ENCODE results near the gene DYNLT5.
"Not testable (repeated sequence)": the region's sequence is repeated elsewhere in the genome, so short reads cannot be mapped to it uniquely, and the experiment has no call there.

DYNLT5 gene

DNA sequence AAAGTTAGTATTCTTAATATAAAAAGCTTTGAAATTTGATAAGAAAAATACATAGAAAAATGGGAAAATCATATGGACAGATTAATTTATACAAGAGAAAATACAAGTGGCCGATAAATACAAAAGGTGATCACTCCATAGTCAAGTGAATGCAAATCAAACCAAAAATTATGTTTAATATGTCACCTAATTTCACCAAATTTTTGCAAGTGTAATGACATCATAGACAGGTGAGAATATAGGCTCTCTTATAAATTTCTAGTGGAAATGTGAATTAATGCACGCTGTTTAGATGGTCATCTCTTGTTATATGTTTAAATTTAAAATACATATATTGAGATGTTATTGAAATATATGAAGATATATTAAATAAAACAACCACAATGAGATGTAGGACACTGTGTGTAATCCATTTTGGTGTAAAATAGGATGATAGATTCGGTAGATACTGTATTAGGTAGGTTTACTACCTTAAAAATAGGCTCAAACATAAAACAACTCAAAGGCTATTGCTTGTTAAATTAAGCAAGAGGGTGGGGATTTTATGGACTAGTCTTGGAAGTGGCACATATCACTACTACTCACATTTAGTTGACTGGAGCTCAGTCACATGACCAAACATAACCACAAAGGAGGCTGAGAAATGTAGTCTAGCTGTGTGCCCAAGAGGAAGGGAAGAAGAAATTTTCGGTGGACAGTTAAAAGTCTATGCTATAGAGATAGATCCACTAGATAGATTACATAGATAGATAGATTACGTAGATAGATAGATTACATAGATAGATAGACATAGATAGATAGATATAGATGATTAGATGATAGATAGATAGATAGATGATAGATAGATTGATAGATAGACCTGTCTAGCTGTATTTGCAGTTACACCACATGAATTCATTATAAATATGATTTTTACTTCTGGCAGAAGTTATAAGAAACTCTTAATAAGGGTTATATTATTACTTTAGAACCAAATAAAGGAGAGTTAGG lies 39.7 kb downstream of the DYNLT5 start:
- POLR2A ChIA-PET, result no interaction called here
- Histone ChIP-seq H3K36me3 (ENCODE audit: control insufficient read depth in 2 of 2, insufficient read depth in 1 of 2, low read length in 2 of 2) (no peaks in the 10 kb centered on the region), H3K27ac (ENCODE audit: extremely low read depth, low read depth, low read length) (no peak overlapping the region), H3K4me1 (ENCODE audit: control insufficient read depth, insufficient read depth, low read length) (no peaks in the 10 kb centered on the region), H3K4me3 (ENCODE audit: low read depth, low read length) (no peak overlapping the region), H3K9me3 (ENCODE audit: control insufficient read depth, insufficient read depth, low read depth, low read length) (no peaks in the 10 kb centered on the region)
- TF ChIP-seq, protein P1, sequence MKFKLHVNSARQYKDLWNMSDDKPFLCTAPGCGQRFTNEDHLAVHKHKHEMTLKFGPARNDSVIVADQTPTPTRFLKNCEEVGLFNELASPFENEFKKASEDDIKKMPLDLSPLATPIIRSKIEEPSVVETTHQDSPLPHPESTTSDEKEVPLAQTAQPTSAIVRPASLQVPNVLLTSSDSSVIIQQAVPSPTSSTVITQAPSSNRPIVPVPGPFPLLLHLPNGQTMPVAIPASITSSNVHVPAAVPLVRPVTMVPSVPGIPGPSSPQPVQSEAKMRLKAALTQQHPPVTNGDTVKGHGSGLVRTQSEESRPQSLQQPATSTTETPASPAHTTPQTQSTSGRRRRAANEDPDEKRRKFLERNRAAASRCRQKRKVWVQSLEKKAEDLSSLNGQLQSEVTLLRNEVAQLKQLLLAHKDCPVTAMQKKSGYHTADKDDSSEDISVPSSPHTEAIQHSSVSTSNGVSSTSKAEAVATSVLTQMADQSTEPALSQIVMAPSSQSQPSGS (tag by site-specific recombination; IDR thresholded peaks at IDR 0.05; ENCODE audit: low read depth), result peak; percentile 63
- TF ChIP-seq MZF1 (tag by site-specific recombination; IDR thresholded peaks at IDR 0.05; ENCODE audit: borderline replicate concordance), result peak; percentile 86; the same call in 1 of the 2 replicates
- TF ChIP-seq, protein P2, sequence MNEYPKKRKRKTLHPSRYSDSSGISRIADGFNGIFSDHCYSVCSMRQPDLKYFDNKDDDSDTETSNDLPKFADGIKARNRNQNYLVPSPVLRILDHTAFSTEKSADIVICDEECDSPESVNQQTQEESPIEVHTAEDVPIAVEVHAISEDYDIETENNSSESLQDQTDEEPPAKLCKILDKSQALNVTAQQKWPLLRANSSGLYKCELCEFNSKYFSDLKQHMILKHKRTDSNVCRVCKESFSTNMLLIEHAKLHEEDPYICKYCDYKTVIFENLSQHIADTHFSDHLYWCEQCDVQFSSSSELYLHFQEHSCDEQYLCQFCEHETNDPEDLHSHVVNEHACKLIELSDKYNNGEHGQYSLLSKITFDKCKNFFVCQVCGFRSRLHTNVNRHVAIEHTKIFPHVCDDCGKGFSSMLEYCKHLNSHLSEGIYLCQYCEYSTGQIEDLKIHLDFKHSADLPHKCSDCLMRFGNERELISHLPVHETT (tag by site-specific recombination; IDR thresholded peaks at IDR 0.05), result no peak
- CTCF ChIA-PET, result no interaction called here

DNA sequence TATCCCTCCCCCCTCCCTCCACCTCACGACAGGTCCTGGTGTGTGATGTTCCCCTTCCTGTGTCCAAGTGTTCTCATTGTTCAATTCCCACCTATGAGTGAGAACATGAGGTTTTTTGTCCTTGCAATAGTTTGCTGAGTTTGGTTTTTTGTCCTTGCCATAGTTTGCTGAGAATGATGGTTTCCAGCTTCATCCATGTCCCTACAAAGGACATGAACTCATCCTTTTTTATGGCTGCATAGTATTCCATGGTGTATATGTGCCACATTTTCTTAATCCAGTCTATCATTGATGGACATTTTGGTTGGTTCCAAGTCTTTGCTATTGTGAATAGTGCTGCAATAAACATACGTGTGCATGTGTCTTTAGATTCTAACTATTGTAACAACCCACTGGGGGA lies 43.6 kb downstream of the DYNLT5 start:
- H3K9me3 ChIP-seq (ENCODE audit: control insufficient read depth, insufficient read depth, low read depth, low read length); H3K27ac ChIP-seq (ENCODE audit: extremely low read depth, low read depth, low read length); H3K4me3 ChIP-seq (ENCODE audit: low read depth, low read length); H3K4me1 ChIP-seq (ENCODE audit: control insufficient read depth, insufficient read depth, low read length); CTCF ChIA-PET; POLR2A ChIA-PET; H3K36me3 ChIP-seq (ENCODE audit: control insufficient read depth in 2 of 2, insufficient read depth in 1 of 2, low read length in 2 of 2): not testable (repeated sequence)
- TF ChIP-seq, protein P3, sequence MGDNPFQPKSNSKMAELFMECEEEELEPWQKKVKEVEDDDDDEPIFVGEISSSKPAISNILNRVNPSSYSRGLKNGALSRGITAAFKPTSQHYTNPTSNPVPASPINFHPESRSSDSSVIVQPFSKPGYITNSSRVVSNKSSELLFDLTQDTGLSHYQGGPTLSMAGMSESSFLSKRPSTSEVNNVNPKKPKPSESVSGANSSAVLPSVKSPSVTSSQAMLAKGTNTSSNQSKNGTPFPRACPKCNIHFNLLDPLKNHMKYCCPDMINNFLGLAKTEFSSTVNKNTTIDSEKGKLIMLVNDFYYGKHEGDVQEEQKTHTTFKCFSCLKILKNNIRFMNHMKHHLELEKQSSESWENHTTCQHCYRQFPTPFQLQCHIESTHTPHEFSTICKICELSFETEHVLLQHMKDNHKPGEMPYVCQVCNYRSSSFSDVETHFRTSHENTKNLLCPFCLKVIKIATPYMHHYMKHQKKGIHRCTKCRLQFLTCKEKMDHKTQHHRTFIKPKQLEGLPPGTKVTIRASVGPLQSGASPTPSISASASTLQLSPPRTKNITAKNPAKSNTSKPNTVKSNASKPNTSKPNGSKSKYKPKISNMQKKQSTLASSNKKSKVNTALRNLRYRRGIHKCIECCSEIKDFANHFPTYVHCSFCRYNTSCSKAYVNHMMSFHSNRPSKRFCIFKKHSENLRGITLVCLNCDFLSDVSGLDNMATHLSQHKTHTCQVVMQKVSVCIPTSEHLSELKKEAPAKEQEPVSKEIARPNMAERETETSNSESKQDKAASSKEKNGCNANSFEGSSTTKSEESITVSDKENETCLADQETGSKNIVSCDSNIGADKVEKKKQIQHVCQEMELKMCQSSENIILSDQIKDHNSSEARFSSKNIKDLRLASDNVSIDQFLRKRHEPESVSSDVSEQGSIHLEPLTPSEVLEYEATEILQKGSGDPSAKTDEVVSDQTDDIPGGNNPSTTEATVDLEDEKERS (tag by site-specific recombination; IDR thresholded peaks at IDR 0.05), result 0 out of 2 replicates have a peak, but pooled peaks have one; percentile 65
- TF ChIP-seq, protein P4, sequence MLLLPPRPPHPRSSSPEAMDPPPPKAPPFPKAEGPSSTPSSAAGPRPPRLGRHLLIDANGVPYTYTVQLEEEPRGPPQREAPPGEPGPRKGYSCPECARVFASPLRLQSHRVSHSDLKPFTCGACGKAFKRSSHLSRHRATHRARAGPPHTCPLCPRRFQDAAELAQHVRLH (tag by site-specific recombination; IDR thresholded peaks at IDR 0.05), result peak; percentile 61; the same call in 1 of the 2 replicates
- peak; percentile 97 for TF ChIP-seq ZNF146 (tag by site-specific recombination; IDR thresholded peaks at IDR 0.05)

DNA sequence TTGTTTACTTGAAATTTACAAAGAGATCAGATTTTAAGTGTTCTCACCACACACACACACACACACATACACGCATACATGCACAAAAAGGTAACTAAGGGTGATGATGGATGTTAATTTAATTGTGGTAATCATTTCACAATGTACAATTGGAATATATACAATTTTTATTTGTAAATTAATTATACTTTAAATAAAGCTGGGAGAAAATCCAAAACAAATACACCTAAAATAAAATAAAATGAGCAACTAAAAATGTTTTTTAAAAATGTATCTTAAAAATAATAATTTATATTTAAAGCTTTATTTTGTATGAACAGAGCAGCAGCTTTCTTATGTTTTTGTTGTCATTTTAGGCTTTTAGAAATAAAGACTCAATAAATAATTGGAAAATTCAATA lies 57.0 kb downstream of the DYNLT5 start:
- no peaks in the 10 kb centered on the region for H3K9me3 ChIP-seq (ENCODE audit: control insufficient read depth, insufficient read depth, low read depth, low read length)
- H3K27ac ChIP-seq (ENCODE audit: extremely low read depth, low read depth, low read length), result no peak overlapping the region
- TF ChIP-seq ZNF654 (tag by site-specific recombination; IDR thresholded peaks at IDR 0.05; ENCODE audit: low read depth) (no peak), TCF7L2 (IDR thresholded peaks at IDR 0.05; ENCODE audit: borderline replicate concordance, low read depth, low read length) (no peak), YY1 (tag by site-specific recombination; IDR thresholded peaks at IDR 0.05) (no peak), OVOL3 (tag by site-specific recombination; IDR thresholded peaks at IDR 0.05) (no peak)
- TF ChIP-seq, protein P5, sequence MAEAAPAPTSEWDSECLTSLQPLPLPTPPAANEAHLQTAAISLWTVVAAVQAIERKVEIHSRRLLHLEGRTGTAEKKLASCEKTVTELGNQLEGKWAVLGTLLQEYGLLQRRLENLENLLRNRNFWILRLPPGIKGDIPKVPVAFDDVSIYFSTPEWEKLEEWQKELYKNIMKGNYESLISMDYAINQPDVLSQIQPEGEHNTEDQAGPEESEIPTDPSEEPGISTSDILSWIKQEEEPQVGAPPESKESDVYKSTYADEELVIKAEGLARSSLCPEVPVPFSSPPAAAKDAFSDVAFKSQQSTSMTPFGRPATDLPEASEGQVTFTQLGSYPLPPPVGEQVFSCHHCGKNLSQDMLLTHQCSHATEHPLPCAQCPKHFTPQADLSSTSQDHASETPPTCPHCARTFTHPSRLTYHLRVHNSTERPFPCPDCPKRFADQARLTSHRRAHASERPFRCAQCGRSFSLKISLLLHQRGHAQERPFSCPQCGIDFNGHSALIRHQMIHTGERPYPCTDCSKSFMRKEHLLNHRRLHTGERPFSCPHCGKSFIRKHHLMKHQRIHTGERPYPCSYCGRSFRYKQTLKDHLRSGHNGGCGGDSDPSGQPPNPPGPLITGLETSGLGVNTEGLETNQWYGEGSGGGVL (tag by site-specific recombination; IDR thresholded peaks at IDR 0.05), result no peak
- ChIA-PET CTCF (no interaction called here), POLR2A (no interaction called here)
- H3K4me1 ChIP-seq (ENCODE audit: control insufficient read depth, insufficient read depth, low read length), result no peaks in the 10 kb centered on the region
- H3K4me3 ChIP-seq (ENCODE audit: low read depth, low read length), result no peak overlapping the region
- H3K36me3 ChIP-seq (ENCODE audit: control insufficient read depth in 2 of 2, insufficient read depth in 1 of 2, low read length in 2 of 2), result no peaks in the 10 kb centered on the region

Data from HEK293 (cell line).